ENCODE data around the gene ACP4. TPM values are rescaled to one million over a fixed set of nuclear protein-coding genes. Genes with fewer than 3 reads are reported as not detected.
"Not testable (repeated sequence)": the region's sequence is repeated elsewhere in the genome, so short reads cannot be mapped to it uniquely, and the experiment has no call there.

Gene ACP4
- total RNA-seq, 1 donor from 2014 or later = not detected

- DNase-seq (ENCODE audit: low read depth) = no peak
- Histone ChIP-seq H3K4me3 (ENCODE audit: low read depth, low read length) (no peak overlapping the region), H3K36me3 (ENCODE audit: control insufficient read depth, insufficient read depth, low read length) (no peaks in the 10 kb centered on the region), H3K27me3 (ENCODE audit: control insufficient read depth, insufficient read depth, low read length) (no peaks in the 10 kb centered on the region)
- no peak for TF ChIP-seq CTCF (IDR thresholded peaks at IDR 0.05; ENCODE audit: insufficient read depth, low read length, poor library complexity, severe bottlenecking)
Observed at GRCh38 chr19:50768277-50768676, 21.9 kb upstream of the ACP4 start.

GRCh38 chr19:50770164-50770563 is 20.1 kb upstream of the ACP4 start, which contains the start of gene GPR32:
Gene GPR32, plus strand, starts transcription at chr19:50770464. Its CDS starts 137 bp downstream, at chr19:50770601.
- H3K4me3 ChIP-seq (ENCODE audit: low read depth, low read length) = not testable (repeated sequence)

DNA sequence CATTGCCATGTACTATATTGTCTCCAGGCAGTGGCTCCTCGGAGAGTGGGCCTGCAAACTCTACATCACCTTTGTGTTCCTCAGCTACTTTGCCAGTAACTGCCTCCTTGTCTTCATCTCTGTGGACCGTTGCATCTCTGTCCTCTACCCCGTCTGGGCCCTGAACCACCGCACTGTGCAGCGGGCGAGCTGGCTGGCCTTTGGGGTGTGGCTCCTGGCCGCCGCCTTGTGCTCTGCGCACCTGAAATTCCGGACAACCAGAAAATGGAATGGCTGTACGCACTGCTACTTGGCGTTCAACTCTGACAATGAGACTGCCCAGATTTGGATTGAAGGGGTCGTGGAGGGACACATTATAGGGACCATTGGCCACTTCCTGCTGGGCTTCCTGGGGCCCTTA is 19.3 kb upstream of the ACP4 start:
- Histone ChIP-seq H3K4me3 (ENCODE audit: low read depth, low read length) (no peak overlapping the region), H3K27me3 (ENCODE audit: control insufficient read depth, insufficient read depth, low read length) (no peaks in the 10 kb centered on the region), H3K36me3 (ENCODE audit: control insufficient read depth, insufficient read depth, low read length) (no peaks in the 10 kb centered on the region)
- no peak for TF ChIP-seq CTCF (IDR thresholded peaks at IDR 0.05; ENCODE audit: insufficient read depth, low read length, poor library complexity, severe bottlenecking)
- DNase-seq (ENCODE audit: low read depth) = no peak

More at GRCh38 chr19:50770164-50770563, 20.1 kb upstream of the ACP4 start, which contains the start of gene GPR32:
- not testable (repeated sequence) for H3K27me3 ChIP-seq (ENCODE audit: control insufficient read depth, insufficient read depth, low read length); DNase-seq (ENCODE audit: low read depth); H3K36me3 ChIP-seq (ENCODE audit: control insufficient read depth, insufficient read depth, low read length)

- H3K27me3 ChIP-seq (ENCODE audit: control insufficient read depth, insufficient read depth, low read length) = peaks cover 1% of the 10 kb centered on the region
- no peak for DNase-seq (ENCODE audit: low read depth)
- no peak overlapping the region for H3K4me3 ChIP-seq (ENCODE audit: low read depth, low read length)
- no peaks in the 10 kb centered on the region for H3K36me3 ChIP-seq (ENCODE audit: control insufficient read depth, insufficient read depth, low read length)
- no peak for TF ChIP-seq CTCF (IDR thresholded peaks at IDR 0.05; ENCODE audit: insufficient read depth, low read length, poor library complexity, severe bottlenecking)
Observed at GRCh38 chr19:50772476-50772875, 17.7 kb upstream of the ACP4 start.

- not testable (repeated sequence) for DNase-seq (ENCODE audit: low read depth); H3K4me3 ChIP-seq (ENCODE audit: low read depth, low read length); H3K36me3 ChIP-seq (ENCODE audit: control insufficient read depth, insufficient read depth, low read length); H3K27me3 ChIP-seq (ENCODE audit: control insufficient read depth, insufficient read depth, low read length)
Observed at GRCh38 chr19:50772912-50773311, 17.3 kb upstream of the ACP4 start.

DNA sequence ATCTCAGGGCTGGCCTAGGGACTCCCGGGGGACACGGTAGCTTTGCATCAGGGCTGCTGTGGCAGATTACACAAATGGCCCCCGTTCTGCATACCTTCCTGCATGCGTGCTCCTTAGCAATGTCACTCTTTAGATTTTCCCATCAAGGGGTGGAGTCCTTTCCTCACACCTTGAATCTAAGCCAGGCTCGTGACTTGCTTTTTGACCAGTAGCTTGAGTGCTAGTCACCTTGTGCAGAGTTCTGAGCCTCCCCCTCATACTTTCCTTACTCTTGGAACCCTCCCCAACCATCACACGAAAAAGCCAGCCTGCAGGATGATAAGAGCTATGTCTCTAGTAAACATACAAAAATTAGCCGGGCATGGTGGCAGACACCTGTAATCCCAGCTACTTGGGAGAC is 16.8 kb upstream of the ACP4 start:
- not testable (repeated sequence) for DNase-seq (ENCODE audit: low read depth); H3K36me3 ChIP-seq (ENCODE audit: control insufficient read depth, insufficient read depth, low read length); H3K4me3 ChIP-seq (ENCODE audit: low read depth, low read length)
- H3K27me3 ChIP-seq (ENCODE audit: control insufficient read depth, insufficient read depth, low read length) = peaks cover 11% of the 10 kb centered on the region

DNA sequence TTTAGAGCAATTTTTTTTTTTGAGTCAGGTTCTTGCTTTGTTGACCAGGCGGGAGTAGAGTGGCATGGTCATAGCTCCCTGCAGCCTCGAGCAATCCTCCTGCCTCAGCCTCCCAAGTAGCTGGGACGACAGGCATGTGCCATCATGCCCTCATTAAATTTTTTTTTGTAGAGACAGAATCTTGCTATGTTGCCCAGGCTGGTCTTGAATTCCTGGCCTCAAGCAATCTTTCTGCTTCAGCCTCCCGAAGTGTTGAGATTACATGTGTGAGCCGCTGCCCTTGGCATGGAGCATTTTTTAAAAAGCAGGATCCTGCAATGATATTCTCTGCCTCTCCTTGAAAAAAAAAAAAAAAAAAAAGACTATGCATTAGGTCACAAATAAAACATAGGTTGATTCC is 14.1 kb upstream of the ACP4 start:
- DNase-seq (ENCODE audit: low read depth) = no peak
- peaks cover 32% of the 10 kb centered on the region for H3K27me3 ChIP-seq (ENCODE audit: control insufficient read depth, insufficient read depth, low read length)
- H3K36me3 ChIP-seq (ENCODE audit: control insufficient read depth, insufficient read depth, low read length) = no peaks in the 10 kb centered on the region
- TF ChIP-seq CTCF (IDR thresholded peaks at IDR 0.05; ENCODE audit: insufficient read depth, low read length, poor library complexity, severe bottlenecking) = no peak
- H3K4me3 ChIP-seq (ENCODE audit: low read depth, low read length) = no peak overlapping the region

Measured in kidney epithelial cell (primary cell).